Activated CD8-positive, alpha-beta memory T cell treated with anti-CD3 and anti-CD28 coated beads, Interleukin-2, amount 10 ng/mL, durations not matched to agents 7 days and 5 days (primary cell): ENCODE measurements around the gene DEFB114. TPM values are rescaled to one million over a fixed set of nuclear protein-coding genes. Genes with fewer than 3 reads are reported as not detected.
A peak's percentile ranks its signal among the peaks of the same experiment; 100 is the strongest.

Source experiments
- ATAC-seq: fragments of 150-1000 bp; cut with Tn5 transposase; one replicate; pipeline ENCODE4 v1.10.0; 2021; ENCODE audit warnings: moderate library complexity
- CTCF ChIA-PET: fragments of 350-600 bp; sonication (Branson Sonifier 250); formaldehyde crosslinking; loops from one replicate; lab custom pipeline; 2021; ENCODE audit warnings: antibody characterized with exemption; lab: Charles Lee
- DNase-seq: peaks from one replicate; pipeline ENCODE4 v3.0.0-alpha.2; 2020
- H3K27ac Mint-ChIP-seq: one replicate; pipeline ENCODE4 v1.8.0; 2021; ENCODE audit warnings: mild to moderate bottlenecking, mixed read lengths
- H3K27me3 Mint-ChIP-seq: one replicate; pipeline ENCODE4 v1.8.0; 2021; ENCODE audit warnings: mixed read lengths
- H3K36me3 Mint-ChIP-seq: one replicate; pipeline ENCODE4 v1.8.0; 2021; ENCODE audit warnings: mild to moderate bottlenecking, mixed read lengths
- H3K4me1 Mint-ChIP-seq: one replicate; pipeline ENCODE4 v1.8.0; 2021; ENCODE audit warnings: mixed read lengths
- H3K4me3 Mint-ChIP-seq: one replicate; pipeline ENCODE4 v1.8.0; 2021; ENCODE audit warnings: mild to moderate bottlenecking, moderate library complexity, mixed read lengths
- H3K9me3 Mint-ChIP-seq: one replicate; pipeline ENCODE4 v1.8.0; 2022; ENCODE audit warnings: low read depth, mixed read lengths
- total RNA-seq, 2 experiments: library from RNA; stranded (reverse); gene quantifications; one replicate each; pipeline ENCODE4 v1.2.3, GENCODE V29; 2021

The DEFB114 gene
- not detected for total RNA-seq

GRCh38 chr6:49964064-49964463 is at the start of gene DEFB114:
Gene DEFB114, minus strand, starts transcription at chr6:49964164. Its CDS starts 59 bp downstream, at chr6:49964105.
- no peaks in the 10 kb centered on the region for H3K27me3 Mint-ChIP-seq
- ATAC-seq: no peak
- CTCF ChIA-PET: no interaction called here

GRCh38 chr6:50007819-50008218 is 43.9 kb upstream of the DEFB114 start:
- Mint-ChIP-seq H3K9me3 (no peaks in the 10 kb centered on the region), H3K36me3 (no peaks in the 10 kb centered on the region), H3K4me1 (no peaks in the 10 kb centered on the region), H3K27ac (no peak overlapping the region), H3K27me3 (no peaks in the 10 kb centered on the region), H3K4me3 (no peak overlapping the region)
- CTCF ChIA-PET: no interaction called here
- ATAC-seq (no peak), DNase-seq (no peak)

More at GRCh38 chr6:49964064-49964463, at the start of gene DEFB114:
- no peaks in the 10 kb centered on the region for H3K36me3 Mint-ChIP-seq
- no peak within 1 kb of the TSS for H3K27ac Mint-ChIP-seq
- peaks cover under 1% of the 10 kb centered on the region for H3K9me3 Mint-ChIP-seq
- no peak within 1 kb of the TSS for H3K4me3 Mint-ChIP-seq
- no peaks in the 10 kb centered on the region for H3K4me1 Mint-ChIP-seq
- no peak for DNase-seq

GRCh38 chr6:50003139-50003538 is 39.2 kb upstream of the DEFB114 start:
- CTCF ChIA-PET: no interaction called here
- Mint-ChIP-seq H3K27ac (no peak overlapping the region), H3K36me3 (no peaks in the 10 kb centered on the region), H3K4me3 (no peak overlapping the region), H3K4me1 (no peaks in the 10 kb centered on the region), H3K9me3 (no peaks in the 10 kb centered on the region), H3K27me3 (no peaks in the 10 kb centered on the region)
- ATAC-seq (no peak), DNase-seq (no peak)

- no peak for DNase-seq
- H3K27me3 Mint-ChIP-seq: no peaks in the 10 kb centered on the region
Observed at GRCh38 chr6:49995278-49995677, 31.3 kb upstream of the DEFB114 start.

GRCh38 chr6:49988900-49989299 is 24.9 kb upstream of the DEFB114 start:
- no peaks in the 10 kb centered on the region for H3K27me3 Mint-ChIP-seq
- DNase-seq (no peak), ATAC-seq (no peak)
- CTCF ChIA-PET: no interaction called here
- H3K4me1 Mint-ChIP-seq: no peaks in the 10 kb centered on the region
- no peak overlapping the region for H3K4me3 Mint-ChIP-seq
- no peak overlapping the region for H3K27ac Mint-ChIP-seq
- H3K9me3 Mint-ChIP-seq: peaks cover 5% of the 10 kb centered on the region
- H3K36me3 Mint-ChIP-seq: no peaks in the 10 kb centered on the region

More at GRCh38 chr6:49995278-49995677, 31.3 kb upstream of the DEFB114 start:
- no peaks in the 10 kb centered on the region for H3K36me3 Mint-ChIP-seq
- no peaks in the 10 kb centered on the region for H3K9me3 Mint-ChIP-seq
- H3K27ac Mint-ChIP-seq: no peak overlapping the region
- no peak overlapping the region for H3K4me3 Mint-ChIP-seq
- CTCF ChIA-PET: no interaction called here
- ATAC-seq: no peak
- no peaks in the 10 kb centered on the region for H3K4me1 Mint-ChIP-seq

- H3K27ac Mint-ChIP-seq: no peak overlapping the region
- H3K36me3 Mint-ChIP-seq: no peaks in the 10 kb centered on the region
- CTCF ChIA-PET: no interaction called here
- H3K4me1 Mint-ChIP-seq: no peaks in the 10 kb centered on the region
- peaks cover 5% of the 10 kb centered on the region for H3K9me3 Mint-ChIP-seq
- no peak for DNase-seq
- no peak for ATAC-seq
- no peak overlapping the region for H3K4me3 Mint-ChIP-seq
- H3K27me3 Mint-ChIP-seq: no peaks in the 10 kb centered on the region
Observed at GRCh38 chr6:49987749-49988148, 23.8 kb upstream of the DEFB114 start.

GRCh38 chr6:49986551-49986950 is 22.6 kb upstream of the DEFB114 start:
- Mint-ChIP-seq H3K4me3 (no peak overlapping the region), H3K9me3 (peaks cover 8% of the 10 kb centered on the region), H3K4me1 (no peaks in the 10 kb centered on the region), H3K27me3 (no peaks in the 10 kb centered on the region), H3K36me3 (no peaks in the 10 kb centered on the region), H3K27ac (no peak overlapping the region)
- ATAC-seq (no peak), DNase-seq (no peak)
- CTCF ChIA-PET: no interaction called here

- H3K4me1 Mint-ChIP-seq: peaks cover 4% of the 10 kb centered on the region
- ATAC-seq: no peak
- CTCF ChIA-PET: no interaction called here
Observed at GRCh38 chr6:49982046-49982445, 18.1 kb upstream of the DEFB114 start.

GRCh38 chr6:49980898-49981297 is 16.9 kb upstream of the DEFB114 start:
- Mint-ChIP-seq H3K27me3 (no peaks in the 10 kb centered on the region), H3K9me3 (peaks cover 3% of the 10 kb centered on the region), H3K36me3 (no peaks in the 10 kb centered on the region), H3K4me1 (peaks cover 4% of the 10 kb centered on the region), H3K4me3 (no peak overlapping the region), H3K27ac (no peak overlapping the region)
- ATAC-seq (no peak), DNase-seq (no peak)
- CTCF ChIA-PET: no interaction called here

More at GRCh38 chr6:49982046-49982445, 18.1 kb upstream of the DEFB114 start:
- H3K27ac Mint-ChIP-seq: no peak overlapping the region
- H3K4me3 Mint-ChIP-seq: no peak overlapping the region
- H3K27me3 Mint-ChIP-seq: no peaks in the 10 kb centered on the region
- no peak for DNase-seq
- H3K9me3 Mint-ChIP-seq: peaks cover 3% of the 10 kb centered on the region
- H3K36me3 Mint-ChIP-seq: no peaks in the 10 kb centered on the region

- no peaks in the 10 kb centered on the region for H3K27me3 Mint-ChIP-seq
- peaks cover 3% of the 10 kb centered on the region for H3K9me3 Mint-ChIP-seq
- DNase-seq (no peak), ATAC-seq (no peak)
- CTCF ChIA-PET: no interaction called here
- H3K4me3 Mint-ChIP-seq: no peak overlapping the region
- no peak overlapping the region for H3K27ac Mint-ChIP-seq
- peaks cover 4% of the 10 kb centered on the region for H3K4me1 Mint-ChIP-seq
- H3K36me3 Mint-ChIP-seq: no peaks in the 10 kb centered on the region
Observed at GRCh38 chr6:49979584-49979983, 15.6 kb upstream of the DEFB114 start.

- Mint-ChIP-seq H3K27me3 (no peaks in the 10 kb centered on the region), H3K9me3 (peaks cover 3% of the 10 kb centered on the region), H3K27ac (peak overlapping the region; percentile 33), H3K4me3 (peak overlapping the region; percentile 71), H3K36me3 (no peaks in the 10 kb centered on the region), H3K4me1 (peaks cover 4% of the 10 kb centered on the region)
- DNase-seq (no peak), ATAC-seq (no peak)
- CTCF ChIA-PET: no interaction called here
Observed at GRCh38 chr6:49978332-49979226, 14.6 kb upstream of the DEFB114 start.

GRCh38 chr6:49969605-49970004 is 5.6 kb upstream of the DEFB114 start, which contains the start of gene DEFB113:
Gene DEFB113, minus strand, starts transcription at chr6:49969625. Its CDS starts 0 bp downstream, at chr6:49969625.
- H3K4me1 Mint-ChIP-seq: no peaks in the 10 kb centered on the region
- no peak within 1 kb of the TSS for H3K4me3 Mint-ChIP-seq
- ATAC-seq: no peak
- H3K27ac Mint-ChIP-seq: no peak within 1 kb of the TSS
- H3K27me3 Mint-ChIP-seq: no peaks in the 10 kb centered on the region
- no peak for DNase-seq
- peaks cover 2% of the 10 kb centered on the region for H3K9me3 Mint-ChIP-seq
- no peaks in the 10 kb centered on the region for H3K36me3 Mint-ChIP-seq
- CTCF ChIA-PET: no interaction called here

- Mint-ChIP-seq H3K4me3 (no peak overlapping the region), H3K27ac (no peak overlapping the region), H3K4me1 (no peaks in the 10 kb centered on the region), H3K9me3 (no peaks in the 10 kb centered on the region), H3K36me3 (no peaks in the 10 kb centered on the region), H3K27me3 (no peaks in the 10 kb centered on the region)
- ATAC-seq: no peak
- CTCF ChIA-PET: no interaction called here
- no peak for DNase-seq
Observed at GRCh38 chr6:49966823-49967222, 2.9 kb upstream of the DEFB114 start.

GRCh38 chr6:49966334-49966733 is 2.4 kb upstream of the DEFB114 start:
- no peaks in the 10 kb centered on the region for H3K9me3 Mint-ChIP-seq
- H3K36me3 Mint-ChIP-seq: no peaks in the 10 kb centered on the region
- ATAC-seq (no peak), DNase-seq (no peak)
- no peak overlapping the region for H3K27ac Mint-ChIP-seq
- no peaks in the 10 kb centered on the region for H3K4me1 Mint-ChIP-seq
- H3K27me3 Mint-ChIP-seq: no peaks in the 10 kb centered on the region
- H3K4me3 Mint-ChIP-seq: no peak overlapping the region
- CTCF ChIA-PET: no interaction called here
